ENCODE data around the gene SPRED1. TPM values are rescaled to one million over a fixed set of nuclear protein-coding genes. Genes with fewer than 3 reads are reported as not detected.
A peak's percentile ranks its signal among the peaks of the same experiment; 100 is the strongest.

SPRED1 gene
- total RNA-seq, 1 donor from 2014 or later, result 9.4 TPM

- H3K4me1 ChIP-seq, result no peaks in the 10 kb centered on the region
- peaks cover 0 to 9% of the 10 kb centered on the region in 2 donors for H3K36me3 ChIP-seq
- no peak for DNase-seq (ENCODE audit: low spot score in 2 of 2)
- intact Hi-C loops (cut with DNase I), result no loop called here
- no peak overlapping the region for H3K4me3 ChIP-seq
- H3K27me3 ChIP-seq, result no peaks in the 10 kb centered on the region
- no peaks in the 10 kb centered on the region for H3K9me3 ChIP-seq
- no peak for TF ChIP-seq CTCF (IDR thresholded peaks at IDR 0.05)
- H3K27ac ChIP-seq, result peak overlapping the region in 1 of 2 donors; percentile 36
Observed at GRCh38 chr15:38325648-38325990, 73.0 kb downstream of the SPRED1 start.

GRCh38 chr15:38332711-38333110 is 80.1 kb downstream of the SPRED1 start:
- intact Hi-C loops (cut with DNase I), result no loop called here
- H3K4me1 ChIP-seq, result no peaks in the 10 kb centered on the region

GRCh38 chr15:38335116-38335515 is 82.5 kb downstream of the SPRED1 start:
- Histone ChIP-seq H3K4me1 (no peaks in the 10 kb centered on the region), H3K9me3 (no peaks in the 10 kb centered on the region), H3K27me3 (no peaks in the 10 kb centered on the region), H3K4me3 (no peak overlapping the region), H3K36me3 (peaks cover 0 to 4% of the 10 kb centered on the region in 2 donors), H3K27ac (no peak overlapping the region)
- no peak for DNase-seq (ENCODE audit: low spot score in 2 of 2)
- no peak for TF ChIP-seq CTCF (IDR thresholded peaks at IDR 0.05)
- intact Hi-C loops (cut with DNase I), result no loop called here

More at GRCh38 chr15:38332711-38333110, 80.1 kb downstream of the SPRED1 start:
- Histone ChIP-seq H3K27me3 (no peaks in the 10 kb centered on the region), H3K27ac (no peak overlapping the region), H3K36me3 (peaks cover 0 to 8% of the 10 kb centered on the region in 2 donors), H3K4me3 (no peak overlapping the region), H3K9me3 (no peaks in the 10 kb centered on the region)
- TF ChIP-seq CTCF (IDR thresholded peaks at IDR 0.05), result no peak
- no peak for DNase-seq (ENCODE audit: low spot score in 2 of 2)

- Histone ChIP-seq H3K4me3 (no peak overlapping the region), H3K27me3 (no peaks in the 10 kb centered on the region), H3K36me3 (peaks cover 0 to 7% of the 10 kb centered on the region in 2 donors), H3K27ac (no peak overlapping the region), H3K4me1 (no peaks in the 10 kb centered on the region), H3K9me3 (no peaks in the 10 kb centered on the region)
- TF ChIP-seq CTCF (IDR thresholded peaks at IDR 0.05), result no peak
- no peak for DNase-seq (ENCODE audit: low spot score in 2 of 2)
- intact Hi-C loops (cut with DNase I), result no loop called here
Observed at GRCh38 chr15:38344351-38344750, 91.7 kb downstream of the SPRED1 start.

GRCh38 chr15:38349251-38349650 is 96.6 kb downstream of the SPRED1 start:
- intact Hi-C loops (cut with DNase I), result no loop called here
- Histone ChIP-seq H3K36me3 (peaks cover 3 to 26% of the 10 kb centered on the region in 2 donors), H3K4me1 (no peaks in the 10 kb centered on the region), H3K27me3 (no peaks in the 10 kb centered on the region), H3K4me3 (no peak overlapping the region), H3K27ac (no peak overlapping the region), H3K9me3 (no peaks in the 10 kb centered on the region)
- no peak for TF ChIP-seq CTCF (IDR thresholded peaks at IDR 0.05)
- DNase-seq (ENCODE audit: low spot score in 2 of 2), result no peak

- Histone ChIP-seq H3K9me3 (no peaks in the 10 kb centered on the region), H3K36me3 (peaks cover 3 to 20% of the 10 kb centered on the region in 2 donors), H3K4me1 (no peaks in the 10 kb centered on the region), H3K27ac (no peak overlapping the region), H3K27me3 (no peaks in the 10 kb centered on the region), H3K4me3 (no peak overlapping the region)
- TF ChIP-seq CTCF (IDR thresholded peaks at IDR 0.05), result no peak
- DNase-seq (ENCODE audit: low spot score in 2 of 2), result no peak
- intact Hi-C loops (cut with DNase I), result loop anchor here (5.0 kb wide), 2 partner anchors 99 to 369 kb away; partner anchors contain the start of gene SPRED1
Observed at GRCh38 chr15:38351466-38351865, 98.8 kb downstream of the SPRED1 start.
